Coronary artery (tissue), 2 donors: ENCODE data around the gene SAMD14.

Experiments used
- DNase-seq: peaks from one replicate; pipeline ENCODE4 v3.0.0-alpha.2; 2017; ENCODE audit warnings: low spot score
- H3K27ac ChIP-seq, 2 donors: fragments of 200-600 bp; sonication (generic); one replicate each; pipeline ENCODE4 v1.5.1; 2016 to 2019
- H3K4me3 ChIP-seq: fragments of 200-600 bp; sonication (generic); 2 replicates; pipeline ENCODE4 v1.5.1; 2016; ENCODE audit warnings: mild to moderate bottlenecking, moderate library complexity
- TF ChIP-seq, protein P1 (sequence below): fragments of 200-600 bp; sonication (generic); IDR thresholded peaks from one replicate; pipeline ENCODE4 v1.5.1; 2019; ENCODE audit warnings: antibody characterized with exemption

SAMD14 gene

GRCh38 chr17:50169121-50169764, 39.3 kb upstream of the SAMD14 start:
- TF ChIP-seq, protein P1, sequence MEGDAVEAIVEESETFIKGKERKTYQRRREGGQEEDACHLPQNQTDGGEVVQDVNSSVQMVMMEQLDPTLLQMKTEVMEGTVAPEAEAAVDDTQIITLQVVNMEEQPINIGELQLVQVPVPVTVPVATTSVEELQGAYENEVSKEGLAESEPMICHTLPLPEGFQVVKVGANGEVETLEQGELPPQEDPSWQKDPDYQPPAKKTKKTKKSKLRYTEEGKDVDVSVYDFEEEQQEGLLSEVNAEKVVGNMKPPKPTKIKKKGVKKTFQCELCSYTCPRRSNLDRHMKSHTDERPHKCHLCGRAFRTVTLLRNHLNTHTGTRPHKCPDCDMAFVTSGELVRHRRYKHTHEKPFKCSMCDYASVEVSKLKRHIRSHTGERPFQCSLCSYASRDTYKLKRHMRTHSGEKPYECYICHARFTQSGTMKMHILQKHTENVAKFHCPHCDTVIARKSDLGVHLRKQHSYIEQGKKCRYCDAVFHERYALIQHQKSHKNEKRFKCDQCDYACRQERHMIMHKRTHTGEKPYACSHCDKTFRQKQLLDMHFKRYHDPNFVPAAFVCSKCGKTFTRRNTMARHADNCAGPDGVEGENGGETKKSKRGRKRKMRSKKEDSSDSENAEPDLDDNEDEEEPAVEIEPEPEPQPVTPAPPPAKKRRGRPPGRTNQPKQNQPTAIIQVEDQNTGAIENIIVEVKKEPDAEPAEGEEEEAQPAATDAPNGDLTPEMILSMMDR = peak; percentile 47
- DNase-seq = no peak
- Histone ChIP-seq H3K27ac (peak overlapping the region; percentile 95 to 96), H3K4me3 (no peak overlapping the region)

DNA sequence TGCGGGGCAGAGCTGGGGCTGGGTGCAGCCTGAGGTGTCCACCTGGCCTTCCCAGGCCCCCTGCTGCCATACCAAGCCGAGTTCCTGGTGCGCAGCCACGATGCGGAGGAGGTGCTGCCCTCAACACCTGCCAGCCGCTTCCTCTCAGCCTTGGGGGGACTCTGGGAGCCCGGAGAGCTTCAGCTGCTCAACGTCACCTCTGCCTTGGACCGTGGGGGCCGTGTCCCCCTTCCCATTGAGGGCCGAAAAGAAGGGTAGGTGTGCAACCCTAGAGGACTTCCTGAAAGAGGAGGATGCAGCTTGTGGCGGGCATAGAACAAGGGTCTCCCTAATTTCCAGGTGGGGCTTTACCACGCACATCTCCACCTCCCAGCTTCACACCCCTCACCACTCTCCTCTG, 38.4 kb upstream of the SAMD14 start:
- no peak for DNase-seq
- Histone ChIP-seq H3K27ac (peak overlapping the region; percentile 95 to 96), H3K4me3 (peak overlapping the region; percentile 70)
- TF ChIP-seq, protein P1 = no peak

DNA sequence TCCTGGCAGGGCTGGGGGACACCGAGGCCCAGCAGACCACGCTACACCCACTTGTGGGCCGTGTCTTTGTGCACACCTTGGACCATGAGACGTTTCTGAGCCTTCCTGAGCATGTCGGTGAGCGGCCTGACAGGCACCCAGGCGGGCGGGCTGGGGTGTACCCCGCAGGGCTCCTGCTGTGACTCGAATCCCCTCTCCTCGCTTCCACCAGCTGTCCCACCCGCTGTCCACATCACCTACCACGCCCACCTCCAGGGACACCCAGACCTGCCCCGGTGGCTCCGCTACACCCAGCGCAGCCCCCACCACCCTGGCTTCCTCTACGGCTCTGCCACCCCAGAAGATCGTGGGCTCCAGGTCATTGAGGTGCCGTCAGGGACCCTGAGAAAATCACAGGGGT, 37.4 kb upstream of the SAMD14 start:
- Histone ChIP-seq H3K4me3 (peak overlapping the region; percentile 70), H3K27ac (peak overlapping the region; percentile 95 to 96)
- no peak for DNase-seq
- TF ChIP-seq, protein P1 = no peak

DNA sequence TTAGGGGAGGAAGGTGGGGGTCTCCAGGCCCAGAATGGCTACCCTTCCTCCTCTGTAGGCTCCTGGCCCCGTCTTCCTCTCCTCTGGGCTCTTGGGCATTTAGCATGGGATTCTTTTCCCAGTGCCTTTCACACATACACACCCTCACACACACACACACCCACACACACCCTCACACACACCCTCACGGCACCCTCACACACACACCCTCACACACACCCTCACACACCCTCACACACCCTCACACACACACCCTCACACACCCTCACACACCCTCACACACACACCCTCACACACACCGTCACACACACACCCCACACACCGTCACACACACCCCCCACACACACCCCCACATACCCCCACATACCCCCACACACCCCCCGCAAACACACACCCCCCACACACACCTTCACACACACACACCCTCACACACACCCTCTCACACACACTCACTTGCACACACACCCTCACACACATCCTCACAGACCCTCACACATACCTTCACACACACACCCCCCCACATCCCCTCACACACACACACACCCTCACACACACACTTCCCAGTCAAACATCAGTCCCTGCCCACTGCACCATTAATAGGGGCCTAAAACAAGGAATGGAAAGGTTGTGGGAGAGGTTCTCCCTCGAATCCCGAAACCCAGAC, 36.7 kb upstream of the SAMD14 start:
- H3K27ac ChIP-seq = peak overlapping the region; percentile 95 to 96
- DNase-seq = no peak
- TF ChIP-seq, protein P1 = no peak
- H3K4me3 ChIP-seq = peak overlapping the region; percentile 70

- no peak for DNase-seq
- Histone ChIP-seq H3K4me3 (peak within 1 kb of the TSS; percentile 70), H3K27ac (peak within 1 kb of the TSS; percentile 95 to 96)
- TF ChIP-seq, protein P1 = no peak
Observed at GRCh38 chr17:50165867-50166517, 36.0 kb upstream of the SAMD14 start, which contains the start of gene SGCA. TSS of gene SGCA (plus strand) at chr17:50166005. CDS start at chr17:50166041, 36 bp downstream.

- DNase-seq = no peak
Observed at GRCh38 chr17:50165466-50165865, 35.5 kb upstream of the SAMD14 start.

More at GRCh38 chr17:50165466-50165865, 35.5 kb upstream of the SAMD14 start:
- TF ChIP-seq, protein P1 = no peak
- Histone ChIP-seq H3K27ac (peak overlapping the region; percentile 95 to 96), H3K4me3 (peak overlapping the region; percentile 70)
